K562 (cell line): ENCODE measurements around the gene ISCA1. TPM values are rescaled to one million over a fixed set of nuclear protein-coding genes. Genes with fewer than 3 reads are reported as not detected.

Experiments used
- ATAC-seq: fragments of 200-7000 bp; cut with Tn5 transposase; 3 replicates; pipeline ENCODE4 v1.9.1; 2020; ENCODE audit warnings: moderate library complexity
- BruUV-seq: library from RNA; stranded (reverse); fragments of 400-500 nt; replicated peaks from 2 replicates; lab custom pipeline; 2021; lab: Mats Ljungman, UMichigan
- CTCF ChIA-PET: fragments of 300-600 bp; formaldehyde crosslinking; extraction: SDS; loops from one replicate; lab custom pipeline; 2021; ENCODE audit warnings: low intra/inter-chr PET ratio; lab: Yijun Ruan, JAX
- POLR2A ChIA-PET: fragments of 300-600, 350-650 bp; sonication (Branson Sonifier 250); formaldehyde crosslinking; extraction: SDS; loops from one replicate; lab custom pipeline; 2021; ENCODE audit warnings: antibody characterized with exemption, inconsistent platforms; lab: Yijun Ruan, JAX
- DNase-seq, 4 experiments: peaks; one replicate each; pipeline versions ENCODE4 v3.0.0 to v3.0.0-alpha.2; 2011 to 2018; ENCODE audit warnings: low spot score in 3 of 4, mixed read lengths in 3 of 4; ENCODE audit errors: extremely low read depth in 1 of 4
- FAIRE-seq: peaks from 2 replicates; lab custom pipeline; 2011; peaks lifted over from hg19 to GRCh38; lab: Jason Lieb, UNC
- H2AFZ ChIP-seq: 2 replicates; pipeline ENCODE4 v1.6.0; 2011; ENCODE audit warnings: low read depth, low read length, control low read depth, inconsistent platforms
- H3K27ac ChIP-seq: fragments of 200-600 bp; 3 replicates; pipeline ENCODE4 v1.8.0; 2011; ENCODE audit warnings: low read depth, mild to moderate bottlenecking, control low read depth, inconsistent platforms, low read length, moderate library complexity, mixed read lengths; ENCODE audit errors: extremely low read depth
- H3K27me3 ChIP-seq, 2 experiments: fragments of 300-600 bp in 1 of 2; 2 replicates in 1 of 2; 3 replicates in 1 of 2; pipeline versions ENCODE4 v1.6.0 to v1.8.0; 2011; ENCODE audit warnings: inconsistent platforms in 2 of 2, low read length in 2 of 2, mild to moderate bottlenecking in 1 of 2, mixed read lengths in 1 of 2, moderate library complexity in 1 of 2; ENCODE audit not compliant: control insufficient read depth in 2 of 2, insufficient read depth in 2 of 2
- H3K36me3 ChIP-seq: fragments of 300-600 bp; 3 replicates; pipeline ENCODE4 v1.8.0; 2011; ENCODE audit warnings: mild to moderate bottlenecking, low read length, inconsistent platforms; ENCODE audit not compliant: control insufficient read depth, insufficient read depth
- H3K4me1 ChIP-seq, 2 experiments: fragments of 200-600 bp in 1 of 2; replicated peaks in 1 of 2; 2 replicates in 1 of 2; 3 replicates in 1 of 2; pipeline versions ENCODE4 v1.5.1 to v1.8.0; 2011; ENCODE audit warnings: inconsistent platforms in 2 of 2, low read length in 2 of 2, mild to moderate bottlenecking in 1 of 2, mixed read lengths in 1 of 2, moderate library complexity in 1 of 2; ENCODE audit not compliant: control insufficient read depth in 2 of 2, insufficient read depth in 2 of 2
- H3K4me2 ChIP-seq: 2 replicates; pipeline ENCODE4 v1.6.1; 2011; ENCODE audit warnings: low read length, control low read depth, inconsistent platforms, mixed read lengths; ENCODE audit not compliant: insufficient read depth
- H3K4me3 ChIP-seq: fragments of 200-600 bp; sonication (generic), shearing (Covaris generic); 2 replicates; pipeline ENCODE4 v1.5.1; 2016; ENCODE audit warnings: control low read depth, inconsistent platforms
- H3K79me2 ChIP-seq: fragments of 200-600 bp; 3 replicates; pipeline ENCODE4 v1.8.0; 2011; ENCODE audit warnings: low read length, inconsistent platforms; ENCODE audit not compliant: control insufficient read depth, insufficient read depth
- H3K9ac ChIP-seq, 2 experiments: 2 replicates each; pipeline versions ENCODE4 v1.6.0 to v1.6.1; 2011; ENCODE audit warnings: low read depth in 2 of 2, low read length in 2 of 2, control low read depth in 1 of 2, inconsistent platforms in 1 of 2, mild to moderate bottlenecking in 1 of 2, mixed read lengths in 1 of 2; ENCODE audit not compliant: insufficient read depth in 1 of 2
- H3K9me1 ChIP-seq: one replicate; pipeline ENCODE4 v1.6.0; 2011; ENCODE audit warnings: inconsistent platforms, mild to moderate bottlenecking, low read length, moderate library complexity; ENCODE audit not compliant: control insufficient read depth, insufficient read depth
- H3K9me3 ChIP-seq: replicated peaks from 2 replicates; pipeline ENCODE4 v1.5.1; 2011; ENCODE audit warnings: low read depth, low read length, inconsistent platforms; ENCODE audit not compliant: control insufficient read depth, insufficient read depth
- H4K20me1 ChIP-seq: replicated peaks from 2 replicates; pipeline ENCODE4 v1.6.1; 2011; ENCODE audit warnings: low read length, inconsistent platforms, mixed read lengths; ENCODE audit not compliant: control insufficient read depth, insufficient read depth
- ARID1B ChIP-seq: fragments of 450-650 bp; IDR thresholded peaks from 2 replicates; pipeline ENCODE4 v1.6.1; 2016; ENCODE audit warnings: antibody characterized with exemption, mild to moderate bottlenecking, inconsistent platforms
- GATAD2A ChIP-seq: fragments of 450-650 bp; IDR thresholded peaks from 2 replicates; pipeline ENCODE4 v1.6.1; 2017
- HMG20A ChIP-seq: fragments of 450-650 bp; formaldehyde crosslinking; conservative IDR thresholded peaks from 2 replicates; pipeline ENCODE4 v1.4.0; 2020; ENCODE audit warnings: mild to moderate bottlenecking, mixed read lengths
- KLF6 ChIP-seq: fragments of 250-450 bp; sonication (Bioruptor Pico); IDR thresholded peaks from 2 replicates; pipeline ENCODE4 v1.4.0; 2020; ENCODE audit warnings: mild to moderate bottlenecking, moderate library complexity, borderline replicate concordance
- MAFF ChIP-seq: IDR thresholded peaks from 2 replicates; pipeline ENCODE4 v1.6.1; 2012; ENCODE audit warnings: low read length, improper control_type of control experiment
- NCOA2 ChIP-seq, 2 experiments: fragments of 450-650 bp; IDR thresholded peaks; 2 replicates each; pipeline ENCODE4 v1.6.1; 2018; ENCODE audit warnings: mild to moderate bottlenecking in 2 of 2, moderate library complexity in 1 of 2; ENCODE audit not compliant: partially characterized antibody in 2 of 2
- RAD21 ChIP-seq, 2 experiments: fragments of 250-450 bp in 1 of 2; fragments of 450-650 bp in 1 of 2; sonication (Bioruptor Pico) in 1 of 2; formaldehyde crosslinking in 1 of 2; IDR thresholded peaks in 1 of 2; conservative IDR thresholded peaks in 1 of 2; 2 replicates each; pipeline versions ENCODE4 v1.4.0 to v1.8.0; 2020 to 2022; ENCODE audit warnings: mild to moderate bottlenecking in 2 of 2, moderate library complexity in 1 of 2
- SMARCB1 ChIP-seq: IDR thresholded peaks from 2 replicates; pipeline ENCODE4 v1.6.1; 2011; ENCODE audit warnings: improper control_type of control experiment, low read depth; ENCODE audit not compliant: insufficient read length
- SRSF1 ChIP-seq: fragments of 200-400 bp; formaldehyde crosslinking; IDR thresholded peaks from 2 replicates; pipeline ENCODE4 v1.6.1; 2017; ENCODE audit warnings: mild to moderate bottlenecking, low read depth, low read length, moderate library complexity
- ZNF184 ChIP-seq: sonication (generic); formaldehyde crosslinking; IDR thresholded peaks from 2 replicates; pipeline ENCODE4 v1.5.0; 2020; ENCODE audit warnings: missing genetic modification reagents
- ZNF324 ChIP-seq: fragments of 250-450 bp; sonication (Bioruptor Pico); IDR thresholded peaks from 2 replicates; pipeline ENCODE4 v1.4.0; 2020; ENCODE audit warnings: mild to moderate bottlenecking
- WGBS: fragments of 100-300 bp; shearing (Covaris generic); methylation state at CpG from one replicate; pipeline ENCODE4 v1.1.6; 2016; ENCODE audit warnings: low coverage, mixed read lengths; ENCODE audit not compliant: insufficient coverage; ENCODE audit errors: missing lambda C conversion rate; 5-methylcytosine and 5-hydroxymethylcytosine counted together
- in situ Hi-C: fragments of 300-500 bp; cut with MboI; formaldehyde crosslinking; loops from 4 replicates; pipeline ENCODE4 v1.15.0; 2018; ENCODE audit warnings: inconsistent platforms, mixed read lengths
- intact Hi-C: fragments of 100-400 bp; cut with micrococcal nuclease; formaldehyde crosslinking; loops from 2 replicates; pipeline ENCODE4 v1.14.2; 2022
- polyA plus RNA-seq, 8 experiments: library from polyadenylated mRNA; depleted of rRNA in 4 of 8; stranded (reverse) in 5 of 8; unstranded in 3 of 8; fragments of >200 nt; fragmentation: Nextera tagmentation in 2 of 8; fragmentation: Illumina TruSeq in 1 of 8; extraction: Ambion mirVana in 2 of 8; extraction: Trizol in 1 of 8; gene quantifications; 2 replicates each; pipeline versions ENCODE4 v1.2.1 to v1.2.3, GENCODE V29; 2011 to 2014; ENCODE audit warnings: inconsistent platforms in 1 of 8, missing spikeins in 1 of 8
- total RNA-seq, 7 experiments: library from RNA; depleted of rRNA in 6 of 7; stranded (reverse); fragments of >200 nt in 6 of 7; fragmentation: Illumina TruSeq in 2 of 7; extraction: Trizol in 2 of 7; gene quantifications; 2 replicates each; pipeline versions ENCODE4 v1.2.1 to v1.2.3, GENCODE V29; 2011 to 2021; ENCODE audit warnings: low replicate concordance in 1 of 7
- TF ChIP-seq, protein P1 (sequence below): fragments of 450-650 bp; IDR thresholded peaks from 2 replicates; pipeline ENCODE4 v1.6.1; 2017; ENCODE audit warnings: mild to moderate bottlenecking, moderate library complexity
- TF ChIP-seq, protein P2 (sequence below): fragments of 450-650 bp; IDR thresholded peaks from 2 replicates; pipeline ENCODE4 v1.6.1; 2016
- TF ChIP-seq, protein P3 (sequence below), 2 experiments: fragments of 450-650 bp in 1 of 2; IDR thresholded peaks; 2 replicates each; pipeline ENCODE4 v1.6.1; 2011 to 2017; ENCODE audit warnings: low read depth in 2 of 2, antibody characterized with exemption in 1 of 2, borderline replicate concordance in 1 of 2, low read length in 1 of 2, mild to moderate bottlenecking in 1 of 2, mixed read lengths in 1 of 2; ENCODE audit not compliant: control insufficient read depth in 1 of 2

Gene ISCA1
- total and polyA plus RNA-seq, 9 of the 15 experiments (the other 6 are each of a cell fraction or from before 2014, with no cell fraction given): 6.5 to 27.1 (median 20.0) TPM

DNA sequence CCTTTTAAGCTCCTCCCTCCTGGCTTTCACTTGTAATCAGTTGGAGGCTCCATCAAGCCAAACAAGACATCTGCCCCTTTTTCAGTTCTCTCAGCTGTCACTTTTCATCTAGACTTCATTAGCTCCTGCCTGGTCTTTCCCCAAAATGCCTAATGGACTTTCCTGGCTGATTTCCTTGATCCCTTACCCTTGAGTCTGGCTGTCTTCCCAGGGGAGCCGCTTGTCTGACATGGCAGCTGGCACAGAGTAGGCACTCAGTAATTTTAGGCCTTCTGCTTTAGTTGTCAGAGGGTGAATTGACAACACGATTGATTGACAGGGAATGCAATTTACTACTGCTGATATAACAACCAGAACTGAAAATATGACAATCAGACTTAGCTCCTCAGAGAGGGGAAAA, 24.9 kb downstream of the ISCA1 start (continued):
- TF ChIP-seq, protein P1, sequence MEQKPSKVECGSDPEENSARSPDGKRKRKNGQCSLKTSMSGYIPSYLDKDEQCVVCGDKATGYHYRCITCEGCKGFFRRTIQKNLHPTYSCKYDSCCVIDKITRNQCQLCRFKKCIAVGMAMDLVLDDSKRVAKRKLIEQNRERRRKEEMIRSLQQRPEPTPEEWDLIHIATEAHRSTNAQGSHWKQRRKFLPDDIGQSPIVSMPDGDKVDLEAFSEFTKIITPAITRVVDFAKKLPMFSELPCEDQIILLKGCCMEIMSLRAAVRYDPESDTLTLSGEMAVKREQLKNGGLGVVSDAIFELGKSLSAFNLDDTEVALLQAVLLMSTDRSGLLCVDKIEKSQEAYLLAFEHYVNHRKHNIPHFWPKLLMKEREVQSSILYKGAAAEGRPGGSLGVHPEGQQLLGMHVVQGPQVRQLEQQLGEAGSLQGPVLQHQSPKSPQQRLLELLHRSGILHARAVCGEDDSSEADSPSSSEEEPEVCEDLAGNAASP: no peak
- TF ChIP-seq RAD21 (CRISPR knock-in tag; conservative IDR thresholded peaks at IDR 0.05 in 1 of 2, IDR thresholded peaks at IDR 0.05 in 1 of 2) (no peak), KLF6 (CRISPR knock-in tag) (no peak), SMARCB1 (no peak), ZNF324 (CRISPR knock-in tag) (no peak), SRSF1 (no peak), ARID1B (no peak), ZNF184 (no peak), MAFF (no peak), GATAD2A (no peak)
- TF ChIP-seq, all 486 proteins: peak for 0

DNA sequence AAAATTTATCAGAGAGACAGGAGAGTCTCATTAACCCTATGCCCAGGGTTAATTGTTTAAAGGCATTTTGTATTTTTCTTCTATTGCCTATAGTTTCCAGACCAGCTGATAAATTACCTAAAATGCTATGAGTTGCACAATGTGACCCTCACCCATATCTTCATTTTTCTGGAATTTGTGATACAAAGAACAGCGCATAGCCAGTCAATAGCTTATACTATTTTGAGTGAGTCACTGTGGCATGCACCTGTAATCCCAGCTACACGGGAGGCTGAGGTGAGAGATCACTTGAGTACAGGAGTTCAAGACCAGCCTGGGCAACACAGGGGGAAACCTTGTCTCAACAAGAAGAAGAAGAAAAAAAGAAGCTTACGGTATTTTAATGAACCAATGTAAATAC, 25.7 kb downstream of the ISCA1 start:
- in situ Hi-C loops (no loop called here), intact Hi-C loops (no loop called here)
- FAIRE-seq (no peak), DNase-seq (no peak), ATAC-seq (no peak)
- Histone ChIP-seq H3K4me1 (no peaks in the 10 kb centered on the region), H3K9me3 (no peaks in the 10 kb centered on the region), H3K4me3 (no peak overlapping the region), H3K9ac (no peak overlapping the region), H3K4me2 (no peak overlapping the region), H4K20me1 (no peaks in the 10 kb centered on the region), H3K79me2 (no peaks in the 10 kb centered on the region), H3K36me3 (no peaks in the 10 kb centered on the region), H3K9me1 (no peaks in the 10 kb centered on the region), H3K27me3 (no peaks in the 10 kb centered on the region), H3K27ac (no peak overlapping the region), H2AFZ (no peak overlapping the region)
- TF ChIP-seq NCOA2 (IDR thresholded peaks at IDR 0.05; ENCODE audit: partially characterized antibody in 2 of 2): no peak
- TF ChIP-seq HMG20A (CRISPR knock-in tag): no peak
- TF ChIP-seq, protein P2, sequence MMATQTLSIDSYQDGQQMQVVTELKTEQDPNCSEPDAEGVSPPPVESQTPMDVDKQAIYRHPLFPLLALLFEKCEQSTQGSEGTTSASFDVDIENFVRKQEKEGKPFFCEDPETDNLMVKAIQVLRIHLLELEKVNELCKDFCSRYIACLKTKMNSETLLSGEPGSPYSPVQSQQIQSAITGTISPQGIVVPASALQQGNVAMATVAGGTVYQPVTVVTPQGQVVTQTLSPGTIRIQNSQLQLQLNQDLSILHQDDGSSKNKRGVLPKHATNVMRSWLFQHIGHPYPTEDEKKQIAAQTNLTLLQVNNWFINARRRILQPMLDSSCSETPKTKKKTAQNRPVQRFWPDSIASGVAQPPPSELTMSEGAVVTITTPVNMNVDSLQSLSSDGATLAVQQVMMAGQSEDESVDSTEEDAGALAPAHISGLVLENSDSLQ: no peak
- TF ChIP-seq, protein P3, sequence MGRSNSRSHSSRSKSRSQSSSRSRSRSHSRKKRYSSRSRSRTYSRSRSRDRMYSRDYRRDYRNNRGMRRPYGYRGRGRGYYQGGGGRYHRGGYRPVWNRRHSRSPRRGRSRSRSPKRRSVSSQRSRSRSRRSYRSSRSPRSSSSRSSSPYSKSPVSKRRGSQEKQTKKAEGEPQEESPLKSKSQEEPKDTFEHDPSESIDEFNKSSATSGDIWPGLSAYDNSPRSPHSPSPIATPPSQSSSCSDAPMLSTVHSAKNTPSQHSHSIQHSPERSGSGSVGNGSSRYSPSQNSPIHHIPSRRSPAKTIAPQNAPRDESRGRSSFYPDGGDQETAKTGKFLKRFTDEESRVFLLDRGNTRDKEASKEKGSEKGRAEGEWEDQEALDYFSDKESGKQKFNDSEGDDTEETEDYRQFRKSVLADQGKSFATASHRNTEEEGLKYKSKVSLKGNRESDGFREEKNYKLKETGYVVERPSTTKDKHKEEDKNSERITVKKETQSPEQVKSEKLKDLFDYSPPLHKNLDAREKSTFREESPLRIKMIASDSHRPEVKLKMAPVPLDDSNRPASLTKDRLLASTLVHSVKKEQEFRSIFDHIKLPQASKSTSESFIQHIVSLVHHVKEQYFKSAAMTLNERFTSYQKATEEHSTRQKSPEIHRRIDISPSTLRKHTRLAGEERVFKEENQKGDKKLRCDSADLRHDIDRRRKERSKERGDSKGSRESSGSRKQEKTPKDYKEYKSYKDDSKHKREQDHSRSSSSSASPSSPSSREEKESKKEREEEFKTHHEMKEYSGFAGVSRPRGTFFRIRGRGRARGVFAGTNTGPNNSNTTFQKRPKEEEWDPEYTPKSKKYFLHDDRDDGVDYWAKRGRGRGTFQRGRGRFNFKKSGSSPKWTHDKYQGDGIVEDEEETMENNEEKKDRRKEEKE (IDR thresholded peaks at IDR 0.05; ENCODE audit: borderline replicate concordance in 1 of 2, control insufficient read depth in 1 of 2, low read depth in 2 of 2, low read length in 1 of 2): no peak
- CTCF ChIA-PET: no interaction called here
- BruUV-seq: no TSS peak
- WGBS: 57% methylated on average over 3 of the region's 3 CpGs
- POLR2A ChIA-PET: interaction anchor here (0.9 kb wide), 1 partner anchor 14 kb away, joined by 3 read pairs; no protein-coding TSS in a partner anchor
